GM12891 (cell line): Measurements from ENCODE around the gene NKX2-8.
"Not testable (repeated sequence)": the region's sequence is repeated elsewhere in the genome, so short reads cannot be mapped to it uniquely, and the experiment has no call there.

Source experiments
- DNase-seq: peaks from one replicate; pipeline ENCODE4 v3.0.0; 2011; ENCODE audit warnings: low spot score; ENCODE audit not compliant: insufficient read length
- FAIRE-seq: peaks from 2 replicates; lab custom pipeline; 2011; peaks lifted over from hg19 to GRCh38; lab: Jason Lieb, UNC
- PAX5 ChIP-seq: IDR thresholded peaks from 2 replicates; pipeline ENCODE4 v1.6.1; 2011; ENCODE audit warnings: low read length, moderate library complexity, mild to moderate bottlenecking; ENCODE audit not compliant: insufficient read depth, severe bottlenecking
- POLR2A ChIP-seq: IDR thresholded peaks from 2 replicates; pipeline ENCODE4 v1.6.1; 2011; ENCODE audit warnings: low read depth, low read length, control low read depth
- POLR2AphosphoS5 ChIP-seq: IDR thresholded peaks from 2 replicates; pipeline ENCODE4 v1.6.1; 2011; ENCODE audit warnings: low read depth, low read length, control low read depth
- POU2F2 ChIP-seq: IDR thresholded peaks from 2 replicates; pipeline ENCODE4 v1.6.1; 2011; ENCODE audit warnings: low read depth, mild to moderate bottlenecking, control low read depth, low read length, moderate library complexity
- SPI1 ChIP-seq: IDR thresholded peaks from 2 replicates; pipeline ENCODE4 v1.6.1; 2011; ENCODE audit warnings: low read depth, low read length, control low read depth
- TAF1 ChIP-seq: IDR thresholded peaks from 2 replicates; pipeline ENCODE4 v1.6.1; 2011; ENCODE audit warnings: low read depth, low read length, control low read depth

NKX2-8 gene

GRCh38 chr14:36553656-36554260, 28.7 kb downstream of the NKX2-8 start:
- FAIRE-seq (no peak), DNase-seq (peak; percentile 9)
- TF ChIP-seq POU2F2: no peak
- no peak for TF ChIP-seq POLR2AphosphoS5
- no peak for TF ChIP-seq POLR2A
- no peak for TF ChIP-seq SPI1
- no peak for TF ChIP-seq TAF1
- no peak for TF ChIP-seq PAX5

- no peak for TF ChIP-seq POU2F2
- no peak for TF ChIP-seq POLR2A
- TF ChIP-seq PAX5: no peak
- no peak for TF ChIP-seq TAF1
- TF ChIP-seq POLR2AphosphoS5: no peak
- TF ChIP-seq SPI1: no peak
- FAIRE-seq (no peak), DNase-seq (no peak)
Observed at GRCh38 chr14:36550899-36551298, 31.5 kb downstream of the NKX2-8 start.

- not testable (repeated sequence) for FAIRE-seq, DNase-seq
Observed at GRCh38 chr14:36544280-36544679, 38.1 kb downstream of the NKX2-8 start.

- no peak for DNase-seq
Observed at GRCh38 chr14:36538051-36538450, 44.4 kb downstream of the NKX2-8 start.

More at GRCh38 chr14:36538051-36538450, 44.4 kb downstream of the NKX2-8 start:
- FAIRE-seq: no peak
- TF ChIP-seq PAX5: no peak
- no peak for TF ChIP-seq POLR2A
- no peak for TF ChIP-seq TAF1
- TF ChIP-seq POU2F2: no peak
- TF ChIP-seq SPI1: no peak
- no peak for TF ChIP-seq POLR2AphosphoS5
